Measurements from ENCODE around the gene AGPS.
"Not testable (repeated sequence)": the region's sequence is repeated elsewhere in the genome, so short reads cannot be mapped to it uniquely, and the experiment has no call there.

AGPS gene

GRCh38 chr2:177476897-177477296 lies 84.3 kb downstream of the AGPS start:
- no peak for DNase-seq

GRCh38 chr2:177478029-177478428 lies 85.5 kb downstream of the AGPS start:
- no peak for DNase-seq

DNA sequence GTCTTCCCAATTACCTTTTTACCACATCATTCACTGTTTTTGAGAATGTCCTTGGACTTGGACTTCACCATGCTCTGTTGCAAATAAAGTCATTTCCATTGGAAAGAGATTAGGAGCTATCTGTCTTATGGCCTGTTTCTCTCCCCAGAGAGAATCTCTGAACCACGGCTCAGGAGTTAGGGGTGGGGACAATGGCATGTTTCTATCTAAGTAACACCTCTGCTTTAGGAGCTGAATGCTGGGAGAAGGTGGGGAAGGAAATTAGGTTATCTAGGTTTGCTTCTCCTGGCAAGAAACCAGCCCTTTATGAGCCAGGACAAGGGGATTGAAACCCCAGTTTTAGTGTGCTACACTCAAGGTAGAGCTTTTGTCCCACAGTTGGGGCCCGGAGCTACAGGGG lies 86.3 kb downstream of the AGPS start:
- DNase-seq: no peak

GRCh38 chr2:177482195-177482594 lies 89.6 kb downstream of the AGPS start:
- DNase-seq: no peak

DNA sequence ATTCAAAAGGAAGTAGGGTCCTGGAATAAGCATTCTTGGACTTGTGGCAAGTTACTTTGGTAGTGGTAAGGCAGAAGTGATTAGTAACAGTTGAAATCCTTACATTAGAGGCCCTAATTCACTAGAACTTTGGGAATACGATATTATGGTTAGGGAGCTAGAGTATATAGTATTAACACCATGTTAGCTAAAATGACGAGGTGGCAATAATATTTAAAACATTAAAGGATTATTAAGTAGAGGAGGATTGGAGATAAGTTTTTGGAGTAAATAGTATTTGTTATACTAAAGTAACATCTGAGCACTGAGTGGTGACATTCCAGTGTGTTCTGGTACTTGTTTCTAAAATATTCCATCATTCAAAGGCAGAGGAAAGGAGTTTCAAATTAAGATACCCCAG lies 91.0 kb downstream of the AGPS start:
- DNase-seq: no peak

GRCh38 chr2:177484180-177484795 lies 91.7 kb downstream of the AGPS start:
- no peak for DNase-seq

GRCh38 chr2:177485657-177486056 lies 93.1 kb downstream of the AGPS start:
- not testable (repeated sequence) for DNase-seq

GRCh38 chr2:177489719-177490301 lies 97.2 kb downstream of the AGPS start:
- DNase-seq: peak; percentile 16 to 32 (median 17)

DNA sequence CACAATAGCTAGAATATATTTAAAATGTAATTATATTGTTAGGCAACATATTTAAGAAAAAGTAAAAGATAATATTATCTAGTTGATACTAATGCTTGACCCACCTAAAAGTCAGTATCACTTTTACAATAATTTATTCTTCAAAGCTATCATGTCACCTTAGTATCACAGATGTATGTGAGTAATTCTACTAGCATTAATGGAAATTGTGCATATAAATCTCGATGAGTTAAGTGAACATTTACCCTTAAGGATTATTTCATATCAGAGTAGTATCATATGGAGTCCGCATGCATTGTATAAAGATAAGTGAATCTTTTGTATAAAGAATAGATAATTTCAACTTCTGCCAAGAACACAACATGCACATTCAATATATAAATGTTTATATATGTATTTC lies 103.4 kb downstream of the AGPS start:
- DNase-seq: no peak

- DNase-seq: no peak
These were observed 104.3 kb downstream of the AGPS start for GRCh38 chr2:177496921-177497320.

DNA sequence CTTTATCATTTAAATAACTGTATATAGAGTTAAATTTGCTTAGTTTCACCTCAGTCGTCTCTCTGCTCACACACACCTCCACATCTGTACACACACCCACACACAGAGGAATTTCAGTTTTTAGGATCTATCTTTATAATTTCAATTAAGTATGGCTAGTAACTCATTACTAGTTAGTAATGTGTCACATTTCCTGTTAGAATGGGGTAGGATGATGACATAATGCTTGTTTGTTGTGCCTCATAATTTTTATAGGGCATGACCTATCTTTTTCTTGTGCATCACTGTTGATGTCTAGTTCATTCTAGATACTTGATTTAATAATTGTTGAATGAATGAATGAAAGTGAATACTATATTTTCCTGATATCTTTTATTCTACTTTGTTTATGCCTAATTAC lies 108.6 kb downstream of the AGPS start:
- DNase-seq: peak in 2 of 3 donors; percentile 19 to 29

- no peak for DNase-seq
These were observed 113.9 kb downstream of the AGPS start for GRCh38 chr2:177506505-177506904.

DNA sequence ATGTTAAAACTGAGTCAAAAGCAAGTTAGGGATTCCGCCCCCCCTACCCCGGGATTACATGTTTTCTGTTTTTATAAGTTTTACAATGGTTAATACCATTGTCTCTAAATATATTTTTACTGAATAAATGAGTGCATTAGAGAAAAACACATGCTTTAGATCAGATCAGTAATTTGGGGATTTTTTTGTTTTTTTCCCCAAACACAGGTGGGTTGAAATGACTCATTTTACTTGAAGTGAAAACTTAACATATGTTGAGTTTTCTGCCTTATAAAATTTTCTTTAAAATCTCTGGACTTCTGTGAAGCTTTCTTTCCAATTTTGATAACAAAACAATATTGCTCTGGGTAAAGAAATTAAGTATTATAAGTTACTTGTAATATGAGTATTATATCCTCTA lies 114.4 kb downstream of the AGPS start:
- no peak for DNase-seq

DNA sequence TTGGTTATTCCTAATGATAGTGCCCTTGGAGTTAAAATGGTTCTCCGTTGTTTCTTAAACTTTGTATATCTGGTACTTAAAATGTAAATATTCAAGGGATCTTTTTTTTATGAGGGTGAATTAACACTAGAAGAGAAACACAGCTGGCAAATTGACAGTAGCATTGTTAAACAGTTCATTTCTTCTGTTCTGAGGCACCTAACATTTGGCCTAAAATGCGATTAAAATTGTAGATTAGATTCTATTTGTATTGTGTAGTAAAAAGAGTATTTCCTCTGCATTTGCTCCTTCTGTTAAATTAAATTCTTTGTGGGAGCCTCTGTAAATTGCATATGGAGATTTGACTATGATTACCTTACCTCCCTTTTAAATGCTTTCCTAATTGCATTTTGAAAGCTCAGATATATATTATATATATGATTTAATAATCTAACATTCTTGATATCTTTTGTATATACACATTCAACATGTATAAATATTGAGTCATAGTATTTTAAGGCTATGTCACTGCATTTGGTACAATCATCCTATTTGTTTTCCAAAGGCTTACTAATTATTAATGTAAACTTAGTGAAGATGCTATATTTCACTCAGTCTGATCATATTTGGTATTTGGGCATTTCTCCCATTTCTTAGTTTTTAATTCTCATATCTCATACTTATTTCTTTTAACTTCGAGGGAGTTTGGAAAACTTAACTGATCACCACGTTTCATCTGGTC lies 124.4 kb downstream of the AGPS start:
- no peak for DNase-seq

- no peak for DNase-seq
These were observed 126.2 kb downstream of the AGPS start for GRCh38 chr2:177518754-177519153.

DNA sequence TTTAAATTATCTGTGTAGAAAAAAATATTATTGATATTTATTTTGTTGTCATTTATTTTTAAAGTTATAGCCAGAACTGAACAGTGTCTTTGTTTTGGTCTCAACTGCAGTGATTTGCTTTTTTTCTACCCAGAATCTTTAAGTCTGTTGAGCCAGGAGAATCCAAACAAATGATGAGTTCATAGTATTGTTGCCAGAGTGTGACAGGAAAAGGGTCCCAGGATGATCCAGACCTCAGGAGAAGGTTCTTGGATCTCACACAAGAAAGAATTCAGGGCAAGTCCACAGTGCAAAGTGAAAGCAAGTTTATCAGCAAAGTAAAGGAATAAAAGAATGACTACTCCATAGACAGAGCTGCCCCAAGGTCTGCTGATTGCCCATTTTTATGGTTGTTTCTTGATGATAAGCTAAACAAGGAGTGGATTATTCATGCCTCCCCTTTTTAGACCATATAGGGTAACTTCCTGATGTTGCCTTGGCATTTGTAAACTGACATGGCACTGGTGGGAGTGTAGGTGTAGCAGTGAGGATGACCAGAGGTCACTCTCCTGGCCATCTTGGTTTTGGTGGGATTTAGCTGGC lies 127.1 kb downstream of the AGPS start:
- no peak for DNase-seq

DNA sequence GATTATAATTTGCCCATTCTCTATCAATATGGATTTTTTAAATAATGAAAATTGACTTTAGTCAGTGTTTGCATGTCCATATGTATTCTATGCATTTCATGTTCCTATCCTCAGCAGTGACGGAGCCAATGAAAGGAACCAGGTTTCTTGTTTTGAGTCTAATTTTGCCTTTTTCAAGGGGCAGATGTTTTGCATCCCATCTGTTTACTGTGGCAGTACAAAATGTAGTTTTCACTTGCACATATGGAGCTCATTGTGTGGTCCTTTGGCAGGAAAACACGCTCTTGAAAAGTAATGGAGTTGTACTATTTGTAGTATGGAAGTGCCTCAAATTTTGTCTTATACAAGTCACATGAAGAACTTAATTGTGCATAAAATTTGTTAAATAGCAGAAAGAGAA lies 127.8 kb downstream of the AGPS start:
- no peak for DNase-seq

- DNase-seq: no peak
These were observed 131.2 kb downstream of the AGPS start for GRCh38 chr2:177523781-177524180.

GRCh38 chr2:177525351-177525924 lies 132.9 kb downstream of the AGPS start:
- DNase-seq: no peak

- no peak for DNase-seq
These were observed 135.9 kb downstream of the AGPS start for GRCh38 chr2:177528351-177528933.

GRCh38 chr2:177529166-177529565 lies 136.6 kb downstream of the AGPS start:
- DNase-seq: no peak

DNA sequence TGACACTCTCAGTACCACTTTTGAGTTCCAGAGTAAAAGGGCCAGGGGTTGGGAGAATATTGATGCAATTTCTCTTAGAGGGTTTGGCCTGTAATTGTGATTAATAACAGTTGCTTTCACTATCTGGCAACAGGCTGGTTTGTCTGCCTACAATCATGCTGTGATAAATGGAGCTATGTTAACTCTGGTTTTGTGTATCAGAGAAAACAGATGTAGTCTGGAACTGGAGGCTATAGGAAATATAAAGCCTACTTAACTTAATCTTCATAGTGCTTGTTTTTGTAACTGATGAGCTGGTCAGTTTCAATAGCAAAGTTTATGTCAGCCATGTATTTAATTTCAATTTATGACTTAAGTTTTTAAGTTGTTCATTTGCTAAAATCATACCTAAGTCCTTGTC lies 138.0 kb downstream of the AGPS start:
- DNase-seq: no peak

DNA sequence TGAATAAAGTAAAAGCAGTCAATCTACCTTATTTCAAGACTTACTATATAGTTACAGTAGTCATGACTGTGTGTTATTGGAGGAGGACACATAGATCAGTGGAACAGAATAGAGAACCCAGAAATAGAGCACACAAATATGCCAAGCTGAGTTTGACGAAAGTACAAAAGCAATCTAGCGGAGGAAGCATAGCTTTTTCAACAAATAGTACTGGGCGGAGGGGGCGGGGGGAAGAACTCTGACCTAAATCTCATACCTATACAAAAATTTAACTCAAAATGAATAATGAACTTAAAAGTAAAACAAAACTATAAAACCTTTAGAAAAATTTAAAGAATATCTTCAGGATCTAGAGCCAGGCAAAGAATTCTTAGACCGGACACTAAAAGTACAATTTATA lies 139.1 kb downstream of the AGPS start:
- DNase-seq: no peak

All from suppressor macrophage treated with lipopolysaccharide for 1 hour (primary cell).